ENCODE data around the gene HNF4A.
"Not testable (repeated sequence)": the region's sequence is repeated elsewhere in the genome, so short reads cannot be mapped to it uniquely, and the experiment has no call there.

The HNF4A gene

DNA sequence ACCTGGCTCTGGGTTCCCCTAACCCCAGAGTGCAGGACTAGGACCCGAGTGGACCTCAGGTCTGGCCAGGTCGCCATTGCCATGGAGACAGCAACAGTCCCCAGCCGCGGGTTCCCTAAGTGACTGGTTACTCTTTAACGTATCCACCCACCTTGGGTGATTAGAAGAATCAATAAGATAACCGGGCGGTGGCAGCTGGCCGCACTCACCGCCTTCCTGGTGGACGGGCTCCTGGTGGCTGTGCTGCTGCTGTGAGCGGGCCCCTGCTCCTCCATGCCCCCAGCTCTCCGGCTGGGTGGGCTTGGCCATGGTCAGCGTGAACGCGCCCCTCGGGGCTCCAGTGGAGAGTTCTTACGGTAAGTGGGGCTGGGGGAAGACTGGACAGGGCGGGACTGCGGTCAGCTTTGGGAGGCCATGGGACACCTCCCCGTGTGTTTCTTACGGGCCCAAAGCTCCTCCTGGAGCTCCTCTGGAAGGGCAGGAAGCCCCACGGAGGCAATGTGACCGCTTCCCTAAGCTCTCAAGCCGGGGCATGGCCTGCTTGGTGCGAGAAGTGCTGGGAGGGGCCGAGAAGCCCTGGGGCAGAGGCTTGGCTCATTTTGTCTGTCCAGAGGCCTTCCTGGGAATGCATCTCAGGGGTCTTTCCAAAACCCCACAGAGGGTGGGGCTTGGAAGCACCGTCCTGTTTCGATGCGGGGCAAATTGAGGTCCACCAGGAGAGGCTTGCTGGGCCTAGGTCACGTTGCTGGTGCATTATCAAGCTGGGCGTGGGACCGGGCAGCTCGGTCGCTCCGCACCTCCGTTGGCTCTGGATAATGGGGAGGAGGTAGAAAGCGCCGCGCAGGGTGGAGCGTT, at the start of gene HNF4A:
Gene HNF4A, plus strand, starts transcription at position 202 of the 855 bp plus-strand sequence. Its CDS starts 106 bp downstream, at position 308.
- no peak for DNase-seq

- no peak for DNase-seq
Observed at GRCh38 chr20:44306927-44307326, 48.6 kb upstream of the HNF4A start.

GRCh38 chr20:44309763-44310663, 45.5 kb upstream of the HNF4A start:
- DNase-seq = no peak

GRCh38 chr20:44310664-44311639, 44.5 kb upstream of the HNF4A start, which contains the start of gene FITM2:
Gene FITM2 (minus strand): TSS chr20:44311202. CDS start chr20:44311148, 54 bp downstream.
- DNase-seq = peak; percentile 98

GRCh38 chr20:44314870-44315269, 40.6 kb upstream of the HNF4A start:
- no peak for DNase-seq

GRCh38 chr20:44319839-44320422, 35.6 kb upstream of the HNF4A start:
- no peak for DNase-seq

DNA sequence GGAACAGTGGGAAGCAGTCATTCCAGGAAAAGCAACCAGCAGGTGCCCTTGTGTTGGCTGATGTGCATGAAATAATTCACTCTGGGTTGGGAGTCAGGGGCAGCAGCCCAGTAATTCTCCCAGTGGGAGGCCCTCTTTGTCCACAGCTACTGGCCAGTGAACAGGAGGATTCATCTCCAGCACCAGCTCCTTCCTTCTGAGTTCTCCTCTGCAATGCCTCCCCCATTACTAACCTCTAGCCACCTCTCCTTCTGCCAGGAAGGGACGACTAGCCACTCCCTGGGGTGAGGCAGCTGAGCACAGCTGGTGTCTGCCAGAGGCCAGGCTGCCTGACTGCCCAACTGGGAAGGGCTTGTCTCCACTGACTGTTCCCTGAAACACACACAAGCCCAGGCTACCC, 31.2 kb upstream of the HNF4A start:
- DNase-seq = no peak

GRCh38 chr20:44326391-44327159, 28.9 kb upstream of the HNF4A start:
- DNase-seq = peak; percentile 51

DNA sequence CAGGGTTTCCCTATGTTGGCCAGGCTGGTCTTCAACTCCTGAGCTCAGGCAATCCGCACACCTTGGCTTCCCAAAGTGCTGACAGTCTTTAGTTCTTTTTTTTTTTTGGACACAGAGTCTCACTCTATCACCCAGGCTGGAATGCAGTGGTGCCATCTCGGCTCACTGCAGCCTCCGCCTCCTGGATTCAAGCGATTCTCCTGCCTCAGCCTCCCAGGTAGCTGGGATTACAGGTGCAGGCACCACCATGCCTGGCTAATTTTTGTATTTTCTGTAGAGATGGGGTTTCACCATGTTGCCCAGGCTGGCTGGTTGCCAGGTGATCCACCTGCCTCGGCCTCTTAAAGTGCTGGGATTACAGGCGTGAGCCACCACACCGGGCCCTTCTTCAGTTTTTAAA, 27.8 kb upstream of the HNF4A start:
- DNase-seq = not testable (repeated sequence)

DNA sequence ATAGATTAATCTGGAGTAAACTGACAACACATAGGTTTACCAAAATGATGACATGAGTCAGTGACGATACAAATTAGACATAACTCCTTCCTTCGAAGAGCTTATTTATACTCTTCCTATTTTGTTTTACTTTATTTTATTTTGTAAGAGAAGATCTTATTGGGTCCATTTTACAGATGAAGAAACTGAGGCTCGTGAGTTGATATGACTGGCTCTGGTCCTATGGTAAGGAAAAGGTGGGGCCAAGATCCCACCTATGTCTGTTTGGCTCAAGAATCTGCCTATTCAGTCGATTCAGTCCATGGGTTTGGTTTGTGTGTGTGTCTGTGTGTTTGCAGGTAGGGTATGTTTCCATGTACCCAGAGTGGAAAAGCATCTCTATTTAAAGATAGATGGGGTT, 27.1 kb upstream of the HNF4A start:
- DNase-seq = no peak

DNA sequence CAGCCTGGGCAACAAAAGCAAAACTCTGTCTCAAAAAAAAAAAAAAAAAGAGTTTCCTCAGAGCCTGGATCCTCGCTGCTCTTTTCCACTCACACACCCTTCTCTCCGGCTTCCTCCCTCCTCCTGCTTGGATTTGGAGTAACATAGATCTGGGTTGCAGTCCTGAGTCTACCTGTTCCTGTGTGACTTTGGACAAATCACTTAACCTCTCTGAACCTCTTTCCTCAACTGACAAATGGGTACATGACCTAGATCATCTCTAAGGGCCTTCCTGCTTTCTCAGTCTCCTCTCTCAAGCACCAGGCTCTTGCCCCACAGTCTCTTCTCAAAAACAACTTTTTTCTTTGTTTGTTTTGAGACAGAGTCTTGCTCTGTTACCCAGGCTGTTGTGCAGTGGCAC, 24.3 kb upstream of the HNF4A start:
- no peak for DNase-seq

GRCh38 chr20:44334306-44334705, 21.2 kb upstream of the HNF4A start:
- no peak for DNase-seq

DNA sequence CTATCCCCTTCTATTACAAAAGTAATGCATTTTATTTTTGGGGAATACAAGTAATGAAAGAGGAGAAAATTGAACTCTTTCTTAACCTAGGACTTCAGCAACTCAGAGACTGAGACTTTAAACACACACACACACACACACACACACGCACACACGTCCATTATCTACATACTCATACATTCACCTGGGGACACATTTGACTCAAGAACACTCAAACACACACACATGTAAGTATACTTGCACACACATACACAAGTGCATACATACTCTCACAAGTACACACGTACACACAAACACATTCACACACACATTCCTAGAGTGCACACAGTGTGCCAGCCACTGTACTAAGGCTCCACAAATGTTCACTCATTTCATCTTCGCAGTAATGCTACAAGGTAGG, 20.8 kb upstream of the HNF4A start:
- DNase-seq = no peak

- no peak for DNase-seq
Observed at GRCh38 chr20:44335675-44336074, 19.8 kb upstream of the HNF4A start.

DNA sequence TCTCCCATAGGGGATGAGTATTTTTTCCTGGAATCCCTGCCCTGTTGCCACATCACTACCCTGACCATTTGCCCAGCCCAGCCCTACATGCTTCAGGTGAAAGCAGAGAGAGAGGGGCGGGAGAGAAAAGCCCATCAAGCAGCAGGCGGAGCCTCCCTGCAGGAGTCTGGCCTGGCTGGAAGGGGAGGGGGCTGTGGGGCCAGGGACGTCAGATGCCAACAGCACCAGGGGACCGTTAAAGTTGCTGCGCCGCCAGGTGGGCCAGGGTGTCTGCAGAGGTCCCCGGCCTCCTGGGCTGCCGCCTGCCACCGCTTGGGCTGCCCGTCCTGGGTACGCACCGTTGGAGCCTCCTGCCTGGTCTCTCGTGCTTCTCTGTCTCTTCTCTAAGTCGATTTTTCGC, 19.4 kb upstream of the HNF4A start:
- no peak for DNase-seq

GRCh38 chr20:44336725-44337380, 18.6 kb upstream of the HNF4A start, which contains the start of gene R3HDML:
Gene R3HDML (plus strand): TSS chr20:44337043. CDS start chr20:44337158, 115 bp downstream.
- no peak for DNase-seq

DNA sequence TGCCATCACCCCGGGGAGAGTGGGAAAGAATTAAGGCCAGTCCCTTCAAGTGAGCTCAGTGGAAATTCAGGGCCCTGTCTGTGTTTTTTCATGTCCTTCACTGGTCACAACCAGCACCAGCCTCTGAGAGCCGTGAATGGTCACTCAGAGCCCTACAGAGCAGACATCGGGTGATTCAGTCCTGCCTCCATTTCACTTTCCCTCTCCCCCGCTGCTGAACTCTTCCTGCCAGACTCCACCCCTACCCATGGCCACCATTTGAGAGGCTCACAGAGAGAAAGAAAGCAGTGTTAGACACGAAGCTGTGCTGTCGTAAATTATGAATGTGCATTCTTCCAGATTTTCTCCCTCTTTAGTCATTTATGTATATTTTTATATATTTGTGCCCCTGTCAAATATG, 13.3 kb upstream of the HNF4A start:
- DNase-seq = no peak

- no peak for DNase-seq
Observed at GRCh38 chr20:44343162-44343675, 12.3 kb upstream of the HNF4A start.

DNA sequence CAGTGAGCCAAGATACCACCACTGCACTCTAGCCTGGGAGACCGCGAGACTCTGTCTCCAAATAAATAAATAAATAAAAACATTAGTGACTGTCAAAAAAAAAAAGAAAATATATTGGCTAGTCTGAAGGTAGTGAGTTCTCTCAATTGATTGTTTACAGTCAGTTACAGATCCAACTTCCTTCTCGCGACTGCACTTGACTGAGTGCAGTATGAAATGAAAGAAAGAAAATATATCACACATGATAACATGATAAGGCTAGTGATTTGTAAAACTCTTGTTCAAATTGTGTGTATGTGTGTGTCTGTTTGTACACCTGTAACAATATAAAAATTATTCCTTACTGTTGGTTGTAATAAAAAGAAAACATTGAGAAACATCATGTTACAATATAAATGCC, 10.8 kb upstream of the HNF4A start:
- DNase-seq = no peak

- no peak for DNase-seq
Observed at GRCh38 chr20:44345147-44345546, 10.4 kb upstream of the HNF4A start.

Data from activated T-cell treated with anti-CD3 and anti-CD28 coated beads, Interleukin-2, amount 50 U/mL, for 1 hour (primary cell).